BJ (cell line): Measurements from ENCODE around the gene SELENOS. TPM values are rescaled to one million over a fixed set of nuclear protein-coding genes. Genes with fewer than 3 reads are reported as not detected.

Experiments used
- CTCF ChIA-PET: fragments of 350-600 bp; formaldehyde crosslinking; extraction: SDS; loops from one replicate; lab custom pipeline; 2021; ENCODE audit warnings: antibody characterized with exemption, inconsistent platforms; lab: Yijun Ruan, JAX
- POLR2A ChIA-PET: fragments of 300-600 bp; sonication (Branson Sonifier 250); formaldehyde crosslinking; extraction: SDS; loops from one replicate; lab custom pipeline; 2021; ENCODE audit warnings: antibody characterized with exemption; lab: Charles Lee
- DNase-seq: peaks from one replicate; pipeline ENCODE4 v3.0.0-alpha.2; 2011; ENCODE audit warnings: low read depth
- H3K27me3 ChIP-seq: 2 replicates; pipeline ENCODE4 v1.6.0; 2011; ENCODE audit warnings: low read length; ENCODE audit not compliant: control insufficient read depth, insufficient read depth
- H3K36me3 ChIP-seq: 2 replicates; pipeline ENCODE4 v1.5.1; 2011; ENCODE audit warnings: low read length; ENCODE audit not compliant: control insufficient read depth, insufficient read depth
- H3K4me3 ChIP-seq: 2 replicates; pipeline ENCODE4 v1.5.1; 2011; ENCODE audit warnings: low read depth, mild to moderate bottlenecking, control low read depth, low read length
- polyA plus RNA-seq: library from polyadenylated mRNA; depleted of rRNA; stranded (reverse); fragments of >200 nt; gene quantifications from 2 replicates; pipeline ENCODE4 v1.2.3, GENCODE V29; 2011
- TF ChIP-seq, protein P1 (sequence below): IDR thresholded peaks from 2 replicates; pipeline ENCODE4 v1.5.1; 2011; ENCODE audit warnings: low read depth, mild to moderate bottlenecking, control low read depth, inconsistent platforms, low read length, moderate library complexity; ENCODE audit not compliant: insufficient read depth

Gene SELENOS
- polyA plus RNA-seq, 1 experiment = 71.2 TPM

DNA sequence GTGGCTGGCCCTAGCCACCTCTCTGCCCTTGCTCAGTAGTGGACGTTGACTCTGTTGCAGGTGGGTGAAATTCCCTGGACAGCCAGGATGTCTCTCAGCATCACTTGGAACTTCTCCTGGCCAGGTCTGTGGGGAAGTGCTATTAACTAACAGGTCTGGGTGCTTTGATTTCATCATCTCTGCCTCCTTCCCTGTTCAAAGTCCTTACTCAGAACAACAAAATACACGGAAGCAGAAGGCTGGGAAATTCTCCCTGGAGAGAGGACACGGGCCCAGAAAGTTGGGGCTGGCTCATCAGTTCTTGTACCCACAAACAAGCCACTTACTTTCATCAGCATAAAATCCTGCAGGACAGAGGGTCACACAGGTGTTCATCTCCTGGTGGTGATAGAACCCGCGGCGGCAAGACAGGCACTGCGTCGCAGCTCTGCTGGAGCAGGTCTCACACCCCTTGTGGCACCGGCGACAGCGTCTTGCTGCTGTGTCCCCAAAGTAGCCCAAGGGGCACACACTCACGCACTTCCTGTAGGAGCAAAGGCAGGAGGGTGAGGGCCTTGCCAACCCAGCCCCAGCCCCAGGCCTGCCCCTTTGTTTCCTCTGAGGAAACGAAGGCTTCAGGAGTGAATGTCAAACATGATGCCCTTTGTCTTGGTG is 47.4 kb upstream of the SELENOS start:
- H3K27me3 ChIP-seq = peaks cover 3% of the 10 kb centered on the region
- no peak for DNase-seq
- CTCF ChIA-PET = no interaction called here
- POLR2A ChIA-PET = no interaction called here
- H3K36me3 ChIP-seq = no peaks in the 10 kb centered on the region
- H3K4me3 ChIP-seq = no peak overlapping the region
- TF ChIP-seq, protein P1, sequence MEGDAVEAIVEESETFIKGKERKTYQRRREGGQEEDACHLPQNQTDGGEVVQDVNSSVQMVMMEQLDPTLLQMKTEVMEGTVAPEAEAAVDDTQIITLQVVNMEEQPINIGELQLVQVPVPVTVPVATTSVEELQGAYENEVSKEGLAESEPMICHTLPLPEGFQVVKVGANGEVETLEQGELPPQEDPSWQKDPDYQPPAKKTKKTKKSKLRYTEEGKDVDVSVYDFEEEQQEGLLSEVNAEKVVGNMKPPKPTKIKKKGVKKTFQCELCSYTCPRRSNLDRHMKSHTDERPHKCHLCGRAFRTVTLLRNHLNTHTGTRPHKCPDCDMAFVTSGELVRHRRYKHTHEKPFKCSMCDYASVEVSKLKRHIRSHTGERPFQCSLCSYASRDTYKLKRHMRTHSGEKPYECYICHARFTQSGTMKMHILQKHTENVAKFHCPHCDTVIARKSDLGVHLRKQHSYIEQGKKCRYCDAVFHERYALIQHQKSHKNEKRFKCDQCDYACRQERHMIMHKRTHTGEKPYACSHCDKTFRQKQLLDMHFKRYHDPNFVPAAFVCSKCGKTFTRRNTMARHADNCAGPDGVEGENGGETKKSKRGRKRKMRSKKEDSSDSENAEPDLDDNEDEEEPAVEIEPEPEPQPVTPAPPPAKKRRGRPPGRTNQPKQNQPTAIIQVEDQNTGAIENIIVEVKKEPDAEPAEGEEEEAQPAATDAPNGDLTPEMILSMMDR = no peak

DNA sequence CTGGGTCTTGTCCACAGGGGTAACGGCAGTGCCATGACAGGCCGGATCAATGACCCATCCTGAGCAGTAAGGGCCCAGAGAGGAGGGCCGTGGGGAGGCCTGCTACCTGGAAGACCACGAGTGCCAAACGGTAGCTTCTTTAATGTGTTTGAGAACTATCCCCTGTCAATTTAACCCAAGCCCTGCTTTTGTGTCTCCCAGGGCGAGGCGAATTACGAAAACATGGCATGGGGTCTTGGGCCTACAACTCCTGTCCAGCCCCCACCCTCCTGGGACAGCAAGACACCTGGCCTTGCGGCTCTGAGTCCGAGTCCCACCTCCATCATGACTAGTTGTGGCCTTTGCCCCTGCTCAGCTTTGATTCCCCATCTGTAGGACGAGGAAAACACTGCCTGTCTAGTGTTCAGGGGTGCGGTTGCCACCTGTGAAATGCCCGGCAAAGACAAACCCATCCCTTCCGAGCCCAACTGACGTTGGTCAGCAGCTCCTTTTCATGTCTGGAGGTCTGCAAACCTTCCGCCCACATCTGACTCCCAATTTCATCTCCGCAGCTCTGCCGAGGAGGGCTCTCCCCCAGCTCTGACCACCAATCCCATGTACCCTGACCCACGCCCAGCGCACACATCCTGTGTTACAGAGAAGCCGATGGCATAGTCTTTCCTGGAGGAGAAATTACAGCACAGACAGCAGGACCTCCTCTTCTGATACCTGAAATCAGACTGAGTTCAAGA is 46.7 kb upstream of the SELENOS start:
- CTCF ChIA-PET = interaction anchor here (0.8 kb wide), 1 partner anchor 10 kb away, joined by 4 read pairs; no protein-coding TSS in a partner anchor
- POLR2A ChIA-PET = no interaction called here
- DNase-seq = no peak

DNA sequence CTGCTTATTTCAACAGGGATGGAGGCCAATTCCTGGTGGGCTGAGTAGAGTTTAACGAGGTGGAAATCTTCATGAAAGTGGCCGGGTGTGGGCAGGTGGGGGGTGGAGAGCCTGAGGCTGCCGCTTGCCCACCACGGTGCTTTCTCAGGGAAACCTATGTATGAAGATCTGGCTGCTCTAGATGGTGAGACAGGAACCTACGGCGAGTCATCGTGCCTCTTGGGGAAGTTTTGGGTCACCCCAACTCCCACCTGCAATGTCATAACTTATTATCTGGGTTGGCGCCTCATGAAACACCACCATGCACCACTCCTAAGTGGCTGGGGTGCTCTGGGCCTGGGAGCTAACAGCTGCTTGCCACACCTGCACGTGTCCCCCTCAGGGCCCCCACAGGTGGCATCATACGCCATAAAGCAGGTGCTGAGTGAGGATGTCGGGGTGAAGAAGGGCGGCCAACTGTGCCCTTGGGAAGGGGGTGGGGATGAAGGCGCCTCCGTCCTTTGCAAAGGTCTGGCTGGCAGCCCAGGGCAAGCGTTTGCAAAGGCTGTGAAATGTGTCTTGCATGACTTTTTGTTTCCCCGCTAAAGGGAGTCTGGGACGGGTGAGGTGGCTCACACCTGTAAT is 45.7 kb upstream of the SELENOS start:
- POLR2A ChIA-PET = no interaction called here
- Histone ChIP-seq H3K27me3 (peaks cover 1% of the 10 kb centered on the region), H3K4me3 (no peak overlapping the region), H3K36me3 (no peaks in the 10 kb centered on the region)
- DNase-seq = no peak
- TF ChIP-seq, protein P1 = no peak
- CTCF ChIA-PET = interaction anchor here (1.0 kb wide), 1 partner anchor 60 kb away, joined by 3 read pairs; no protein-coding TSS in a partner anchor

More for the DNA sequence above, 46.7 kb upstream of the SELENOS start:
- no peak overlapping the region for H3K4me3 ChIP-seq
- peaks cover 3% of the 10 kb centered on the region for H3K27me3 ChIP-seq
- TF ChIP-seq, protein P1 = no peak
- no peaks in the 10 kb centered on the region for H3K36me3 ChIP-seq

DNA sequence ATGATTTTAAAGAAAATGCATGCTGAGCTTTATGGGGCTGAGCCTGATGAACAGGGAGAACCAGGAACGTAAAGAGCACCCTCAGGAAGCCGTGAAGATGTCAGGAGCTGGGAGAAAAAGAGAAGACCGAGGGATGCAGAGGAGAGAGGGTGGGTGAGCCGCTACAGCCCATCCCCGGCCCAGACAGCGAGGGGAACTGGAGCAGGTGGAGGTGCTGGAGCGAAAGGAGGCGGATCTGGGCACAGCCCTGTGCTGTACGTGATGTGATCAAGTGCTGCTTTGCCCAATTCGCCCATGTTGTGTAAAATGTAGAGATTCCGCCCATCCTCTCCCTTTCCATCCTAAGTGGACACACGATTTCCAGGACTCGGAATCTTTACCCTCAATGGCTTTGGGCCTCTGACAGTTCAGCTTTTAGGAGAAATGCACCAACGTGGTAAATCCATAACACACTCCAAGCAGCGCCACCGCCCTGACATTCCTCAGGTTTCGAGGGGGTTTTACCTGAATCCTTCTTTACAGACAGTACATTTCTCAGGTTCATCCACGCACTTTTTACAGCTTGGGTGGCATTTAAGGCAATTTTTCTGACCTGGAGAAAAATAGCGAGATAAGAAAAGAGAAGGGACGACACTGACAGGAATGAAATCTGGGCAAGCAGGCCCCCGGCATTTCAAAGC is 44.9 kb upstream of the SELENOS start:
- no peak overlapping the region for H3K4me3 ChIP-seq
- ChIA-PET CTCF (interaction anchor here (1.0 kb wide), 1 partner anchor 61 kb away, joined by 3 read pairs; no protein-coding TSS in a partner anchor), POLR2A (no interaction called here)
- H3K36me3 ChIP-seq = no peaks in the 10 kb centered on the region
- H3K27me3 ChIP-seq = peaks cover 1% of the 10 kb centered on the region
- TF ChIP-seq, protein P1 = no peak
- DNase-seq = no peak
